Activated CD8-positive, alpha-beta T cell treated with anti-CD3 and anti-CD28 coated beads, Interleukin-2, amount 10 ng/mL, durations not matched to agents 7 days and 5 days (primary cell): ENCODE measurements around the gene OR4F6. TPM values are rescaled to one million over a fixed set of nuclear protein-coding genes. Genes with fewer than 3 reads are reported as not detected.

Experiments
- total RNA-seq, 2 experiments: library from RNA; stranded (reverse); gene quantifications; one replicate each; pipeline ENCODE4 v1.2.3, GENCODE V29; 2021

The OR4F6 gene
- total RNA-seq, 2 experiments from 2014 or later: not detected

Other genes with a start within 250 kb of the OR4F6 start
- 10 to 100 TPM; 36.8 to 38.8 TPM for gene TM2D3, start 151.1 kb upstream of the OR4F6 start, total RNA-seq
- gene TARS3, start 79.0 kb upstream of the OR4F6 start, total RNA-seq: 1 to 10 TPM; 7.6 TPM
- not detected for gene OR4F15, start 8.7 kb downstream of the OR4F6 start, total RNA-seq